ENCODE measurements around the gene UGT1A3.
"Not testable (repeated sequence)": the region's sequence is repeated elsewhere in the genome, so short reads cannot be mapped to it uniquely, and the experiment has no call there.

UGT1A3 gene

DNA sequence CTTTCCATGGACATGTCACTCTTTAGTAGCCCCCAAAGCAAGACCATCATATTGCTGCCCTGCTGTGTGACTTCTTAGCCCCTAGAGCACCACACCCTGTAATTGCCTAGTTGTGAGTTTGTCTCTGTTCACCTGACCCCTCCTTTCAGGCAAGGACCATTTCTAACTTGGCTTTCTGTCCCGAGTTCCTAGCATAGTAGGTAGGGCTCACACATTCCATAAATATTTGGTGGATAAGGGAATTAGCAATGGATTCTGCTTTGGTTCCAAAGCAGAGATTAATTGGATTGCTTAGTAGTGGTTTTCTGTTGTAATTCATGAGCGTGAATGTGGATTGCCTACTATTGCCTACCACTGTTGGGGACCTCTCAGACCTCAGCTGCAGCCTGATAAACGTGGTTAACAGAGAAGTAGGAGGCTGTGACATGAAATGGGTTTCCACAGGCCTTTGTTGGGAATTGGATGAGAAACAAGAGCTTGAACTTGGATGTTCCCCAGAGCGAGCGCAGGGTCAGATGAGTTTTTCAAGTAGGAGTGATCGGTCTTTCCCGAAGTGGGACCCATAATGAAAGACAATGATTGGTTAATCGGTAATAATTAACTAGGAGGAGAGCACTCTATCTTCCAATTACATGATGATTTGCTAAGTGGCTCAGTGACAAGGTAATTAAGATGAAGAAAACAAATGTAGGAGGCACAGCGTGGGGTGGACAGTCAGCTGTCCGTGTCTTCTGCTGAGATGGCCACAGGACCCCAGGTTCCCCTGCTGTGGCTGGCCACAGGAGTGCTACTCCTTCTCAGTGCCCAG is 17.8 kb downstream of the UGT1A3 start:
- DNase-seq (ENCODE audit: low read depth): no peak
- no peak for TF ChIP-seq CTCF (conservative IDR thresholded peaks at IDR 0.05; ENCODE audit: low read depth, low read length)
- H3K4me3 ChIP-seq (ENCODE audit: low read depth, low read length): no peak overlapping the region

DNA sequence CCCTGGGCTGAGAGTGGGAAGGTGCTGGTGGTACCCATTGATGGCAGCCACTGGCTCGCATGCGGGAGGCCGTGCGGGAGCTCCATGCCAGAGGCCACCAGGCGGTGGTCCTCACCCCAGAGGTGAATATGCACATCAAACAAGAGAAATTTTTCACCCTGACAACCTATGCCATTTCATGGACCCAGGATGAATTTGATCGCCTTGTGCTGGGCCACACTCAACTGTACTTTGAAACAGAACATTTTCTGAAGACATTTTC is 18.4 kb downstream of the UGT1A3 start:
- no peak overlapping the region for H3K4me3 ChIP-seq (ENCODE audit: low read depth, low read length)
- DNase-seq (ENCODE audit: low read depth): no peak
- no peak for TF ChIP-seq CTCF (conservative IDR thresholded peaks at IDR 0.05; ENCODE audit: low read depth, low read length)

DNA sequence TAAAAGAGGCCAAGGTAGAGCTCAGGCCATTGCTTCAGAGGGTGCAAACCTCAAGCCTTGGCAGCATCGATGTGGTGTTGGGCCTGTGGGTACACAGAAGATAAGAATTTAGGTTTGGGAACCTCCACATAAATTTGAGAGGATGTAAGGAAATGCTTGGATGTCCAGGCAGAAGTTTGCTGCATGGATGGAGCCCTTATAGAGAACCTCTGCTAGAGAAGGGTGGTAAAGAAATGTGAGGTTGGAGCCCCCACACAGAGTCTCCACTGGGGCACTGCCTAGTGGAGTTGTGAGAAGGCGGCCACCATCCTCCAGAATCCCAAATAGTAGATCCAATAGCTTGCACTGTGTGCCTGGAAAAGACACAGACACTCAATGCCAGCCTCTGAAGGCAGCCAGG is 21.8 kb downstream of the UGT1A3 start:
- DNase-seq (ENCODE audit: low read depth): not testable (repeated sequence)

DNA sequence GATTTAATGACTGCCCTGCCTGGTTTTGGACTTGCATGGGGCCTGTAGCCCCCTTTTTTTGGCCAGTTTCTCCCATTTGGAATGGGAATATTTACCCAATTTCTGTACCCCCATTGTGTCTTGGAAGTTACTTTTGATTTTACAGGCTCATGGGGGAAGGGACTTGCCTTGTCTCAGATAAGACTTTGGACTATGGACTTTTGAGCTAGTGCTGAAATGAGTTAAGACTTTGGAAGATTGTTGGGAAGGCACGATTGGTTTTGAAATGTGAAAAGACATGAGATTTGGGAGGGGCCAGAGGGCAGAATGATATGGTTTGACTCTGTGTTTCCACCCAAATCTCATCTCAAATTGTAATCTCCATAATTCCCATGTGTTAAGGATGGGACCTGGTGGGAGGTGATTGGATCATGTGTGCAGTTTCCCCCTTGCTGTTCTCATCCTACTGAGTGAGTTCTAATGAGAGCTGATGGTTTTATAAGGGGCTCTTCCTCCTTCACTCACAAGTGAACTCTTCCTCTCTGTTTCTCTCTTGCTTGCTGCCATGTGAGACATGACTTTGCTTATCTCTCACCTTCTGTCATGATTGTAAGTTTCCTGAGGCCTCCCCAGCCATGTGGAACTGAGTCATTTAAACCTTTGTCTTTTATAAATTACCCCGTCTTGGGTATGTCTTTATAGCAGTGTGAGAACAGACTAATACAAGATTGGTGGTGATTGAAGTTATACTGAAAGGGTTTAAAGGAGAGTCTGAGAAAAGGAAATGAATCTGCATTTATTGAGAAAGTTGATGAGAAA is 22.6 kb downstream of the UGT1A3 start:
- not testable (repeated sequence) for H3K4me3 ChIP-seq (ENCODE audit: low read depth, low read length); DNase-seq (ENCODE audit: low read depth)

More for the DNA sequence above, 21.8 kb downstream of the UGT1A3 start:
- H3K4me3 ChIP-seq (ENCODE audit: low read depth, low read length): not testable (repeated sequence)

GRCh38 chr2:233754872-233755611 is 26.2 kb downstream of the UGT1A3 start:
- no peak for TF ChIP-seq CTCF (conservative IDR thresholded peaks at IDR 0.05; ENCODE audit: low read depth, low read length)
- no peak overlapping the region for H3K4me3 ChIP-seq (ENCODE audit: low read depth, low read length)
- no peak for DNase-seq (ENCODE audit: low read depth)

DNA sequence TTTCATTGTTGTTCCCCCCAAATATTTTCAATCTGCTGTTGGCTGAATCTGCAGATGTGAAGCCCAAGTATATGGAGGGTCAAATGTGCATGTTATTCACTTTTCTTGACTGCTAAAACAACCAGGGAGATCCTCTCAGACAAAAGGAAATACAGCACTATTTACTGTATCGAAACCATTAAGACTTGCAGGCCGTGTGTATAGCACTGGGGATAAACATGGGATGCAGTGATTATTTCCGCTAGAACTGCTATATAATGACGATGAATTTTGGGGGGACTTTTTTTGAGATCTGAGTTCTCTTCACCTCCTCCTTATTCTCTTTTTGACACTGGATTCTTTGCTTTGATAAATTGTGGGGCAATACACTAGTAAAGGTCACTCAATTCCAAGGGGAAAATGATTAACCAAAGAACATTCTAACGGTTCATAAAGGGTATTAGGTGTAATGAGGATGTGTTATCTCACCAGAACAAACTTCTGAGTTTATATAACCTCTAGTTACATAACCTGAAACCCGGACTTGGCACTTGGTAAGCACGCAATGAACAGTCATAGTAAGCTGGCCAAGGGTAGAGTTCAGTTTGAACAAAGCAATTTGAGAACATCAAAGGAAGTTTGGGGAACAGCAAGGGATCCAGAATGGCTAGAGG is 27.7 kb downstream of the UGT1A3 start:
- H3K4me3 ChIP-seq (ENCODE audit: low read depth, low read length): no peak overlapping the region
- no peak for TF ChIP-seq CTCF (conservative IDR thresholded peaks at IDR 0.05; ENCODE audit: low read depth, low read length)
- no peak for DNase-seq (ENCODE audit: low read depth)

DNA sequence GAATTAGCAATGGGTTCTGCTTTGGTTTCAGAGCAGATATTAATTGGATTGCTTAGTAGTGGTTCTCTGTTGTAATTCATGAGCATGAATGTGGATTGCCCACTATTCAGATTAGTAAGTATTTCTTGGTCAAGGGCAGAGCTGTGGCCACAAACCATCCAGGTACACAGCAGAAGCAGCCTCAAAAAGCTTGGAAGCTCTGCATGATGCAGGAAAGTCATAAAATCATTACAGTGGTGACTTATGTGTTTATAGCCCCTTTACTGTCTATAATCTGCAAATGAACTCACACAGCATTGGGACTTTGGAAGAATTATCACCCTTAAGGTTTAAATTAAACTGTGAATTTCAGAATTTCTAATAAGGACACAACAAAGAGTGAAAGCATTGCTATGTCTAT is 29.3 kb downstream of the UGT1A3 start:
- no peak overlapping the region for H3K4me3 ChIP-seq (ENCODE audit: low read depth, low read length)
- DNase-seq (ENCODE audit: low read depth): no peak
- no peak for TF ChIP-seq CTCF (conservative IDR thresholded peaks at IDR 0.05; ENCODE audit: low read depth, low read length)
